NCI-H2171 treated with DMSO at 0.1 percent for 48 hours (cell line): ENCODE data around the gene NUP62CL.

ENCODE experiments used
- DNase-seq: peaks from one replicate; lab custom pipeline; 2025; lab: John Stamatoyannopoulos, UW

NUP62CL gene

DNA sequence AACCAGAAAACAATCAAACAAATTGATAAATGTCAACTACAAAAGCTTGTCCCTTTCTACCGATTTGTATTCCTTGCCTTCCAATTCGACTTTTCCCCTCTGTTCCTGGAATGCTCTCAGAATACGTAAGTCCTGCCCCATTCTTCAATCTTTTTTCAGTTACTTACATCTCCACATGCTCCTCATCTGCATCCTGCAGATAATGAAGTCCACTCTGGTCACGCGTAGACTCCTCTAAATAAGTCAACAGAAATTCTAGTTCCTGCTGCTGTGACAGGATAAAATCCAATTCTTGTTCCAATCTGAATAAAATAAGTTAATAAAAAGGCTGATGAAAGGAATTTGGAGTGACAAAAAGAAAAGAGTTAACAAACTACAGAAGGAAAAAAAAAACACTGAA lies 53.2 kb downstream of the NUP62CL start:
- DNase-seq = no peak

DNA sequence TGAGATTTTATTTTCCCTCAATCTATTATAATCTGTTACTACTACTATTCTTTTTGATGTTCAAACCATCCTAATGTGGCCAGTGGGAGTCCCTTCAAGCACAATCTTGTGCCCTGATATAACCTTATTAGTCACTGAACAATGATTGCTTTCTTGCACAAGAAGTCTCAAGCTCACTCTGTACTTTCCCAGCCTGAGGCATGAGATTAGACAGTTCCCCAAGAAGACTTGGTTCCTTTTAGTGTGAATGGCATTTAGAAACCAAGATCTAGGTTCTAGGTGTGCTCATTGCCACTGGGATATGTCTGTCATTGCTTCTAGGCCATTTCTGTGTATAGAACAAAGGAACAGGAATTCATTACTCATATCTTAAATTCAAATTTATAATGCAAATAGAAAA lies 59.6 kb downstream of the NUP62CL start:
- DNase-seq = no peak

DNA sequence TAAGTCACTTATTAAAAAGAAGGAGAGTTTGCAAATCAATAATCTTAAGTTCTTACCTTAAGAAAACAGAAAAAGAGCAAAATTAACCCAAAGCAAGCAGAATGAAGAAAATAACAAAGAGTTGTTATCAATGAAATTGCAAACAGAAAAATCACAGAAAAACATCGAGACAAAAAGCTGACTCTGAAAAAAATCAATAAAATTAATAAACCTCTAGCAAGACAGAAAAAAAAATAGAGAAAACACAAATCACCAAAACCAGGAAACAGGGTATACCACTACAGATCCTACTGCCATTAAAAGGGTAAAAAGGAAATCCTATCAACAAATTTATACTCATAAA lies 70.3 kb downstream of the NUP62CL start:
- no peak for DNase-seq

DNA sequence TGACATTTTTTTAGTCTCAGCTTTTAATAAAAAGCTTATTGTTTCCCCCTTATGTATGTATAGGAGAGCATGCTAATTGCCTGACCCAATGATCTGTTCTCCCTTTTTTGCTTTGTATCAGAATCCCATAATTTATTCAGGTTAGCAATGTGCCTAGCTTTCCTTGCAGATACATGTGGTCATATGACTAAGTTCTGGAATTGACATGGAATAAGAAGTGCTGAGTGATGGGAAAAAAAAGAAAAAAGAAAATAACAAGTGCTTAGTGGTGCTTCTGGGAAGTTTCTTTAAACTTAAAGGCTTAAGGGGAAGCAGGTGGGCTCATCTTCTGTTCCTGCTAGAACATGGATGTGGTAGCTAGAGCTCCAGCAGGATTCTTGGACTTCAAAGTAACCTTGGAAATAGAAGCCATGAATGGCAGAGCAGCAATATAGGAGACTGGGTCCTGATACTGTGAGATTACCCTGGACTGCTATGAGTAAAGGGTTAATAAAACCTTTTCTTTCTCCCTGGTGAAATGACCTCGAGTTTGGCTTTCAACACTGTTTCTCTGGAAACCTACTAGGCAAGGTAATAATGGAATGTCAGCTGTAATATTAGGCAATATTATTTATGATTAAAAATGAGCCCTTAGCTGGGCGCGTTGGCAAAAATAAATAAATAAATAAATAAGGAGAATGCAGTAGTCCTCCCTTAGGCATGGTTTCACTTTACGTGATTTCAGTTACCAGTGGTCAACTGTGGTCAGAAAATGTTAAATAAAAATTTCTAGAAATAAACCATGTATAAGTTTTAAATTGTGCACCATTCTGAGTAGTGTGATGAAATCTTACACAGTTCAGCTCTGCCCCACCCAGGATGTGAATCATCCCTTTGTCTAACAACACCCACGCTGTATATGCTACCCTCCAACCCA lies 70.9 kb downstream of the NUP62CL start:
- DNase-seq = no peak

DNA sequence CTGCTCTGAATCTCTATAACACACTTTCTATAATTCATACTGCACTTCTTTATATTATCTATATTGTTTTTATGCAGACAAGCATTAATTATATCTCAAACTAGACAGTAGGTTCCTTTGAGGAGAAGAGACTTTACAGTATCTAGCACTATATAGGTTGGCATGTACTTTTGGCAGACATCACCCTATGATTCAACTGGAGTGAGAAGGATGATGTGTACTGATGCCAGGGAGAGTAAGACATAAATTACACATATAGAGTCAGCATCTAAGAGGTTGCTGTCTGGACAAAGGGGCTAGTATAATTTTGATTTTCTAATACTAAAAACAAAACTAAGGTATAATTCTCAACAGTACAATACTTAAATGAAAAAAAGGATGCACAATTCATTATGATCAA lies 82.5 kb downstream of the NUP62CL start:
- no peak for DNase-seq

DNA sequence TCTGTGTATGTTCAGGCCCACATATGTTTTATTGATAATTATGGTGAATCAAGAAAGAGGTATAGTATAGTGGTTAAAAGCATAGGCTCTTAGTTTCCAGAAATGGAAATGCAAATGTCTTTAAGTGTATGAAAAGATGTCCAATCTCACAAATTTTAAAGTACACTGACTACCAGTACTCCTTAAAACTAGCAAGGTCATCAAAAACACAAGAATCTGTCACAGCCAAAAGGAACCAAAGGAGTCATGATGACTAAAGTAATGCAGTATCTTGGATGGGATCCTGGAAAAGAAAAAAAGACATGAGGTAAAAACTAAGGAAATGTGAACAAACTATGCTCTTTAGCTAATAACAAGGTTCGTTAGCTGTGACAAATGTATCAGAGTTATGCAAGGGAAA lies 87.0 kb downstream of the NUP62CL start:
- DNase-seq = no peak

DNA sequence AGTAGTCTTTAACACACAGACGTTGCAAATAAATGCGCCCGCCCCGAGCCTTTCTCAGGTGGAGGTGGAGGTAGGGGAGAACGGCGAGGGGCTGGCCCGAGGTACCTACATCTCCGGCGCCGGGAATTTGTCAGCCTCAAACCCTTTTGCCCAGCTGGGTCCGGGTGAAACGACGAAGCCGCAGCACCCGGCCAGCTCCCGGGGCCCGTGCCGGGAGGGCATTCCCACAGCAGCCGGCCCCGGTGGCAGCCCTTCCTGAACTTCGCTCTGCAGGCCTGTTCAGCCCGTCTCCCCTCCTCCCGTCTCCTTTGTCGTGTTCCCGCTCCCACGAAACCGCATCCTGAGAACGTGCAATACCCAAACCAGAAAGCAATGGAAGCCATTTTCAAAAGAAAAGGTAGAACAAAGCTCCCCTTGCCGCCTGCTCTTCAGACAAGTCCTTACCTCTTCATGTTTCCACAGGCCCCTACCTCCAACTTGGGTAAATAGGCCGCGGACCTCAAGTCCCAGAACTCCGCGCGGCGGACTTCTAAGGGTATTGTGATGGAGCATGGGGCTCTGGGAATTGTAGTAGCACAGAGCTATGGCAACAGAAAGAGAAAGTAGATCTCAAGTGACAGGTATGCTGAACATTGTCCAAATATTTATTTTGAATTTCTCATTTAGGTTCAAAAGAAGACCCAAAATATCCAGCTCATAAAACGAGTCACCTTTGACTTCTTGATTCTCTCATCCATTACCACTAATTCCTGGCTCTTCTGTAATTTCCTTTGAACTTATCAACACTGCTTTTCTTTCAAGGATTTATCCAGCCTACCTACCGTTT lies 87.7 kb downstream of the NUP62CL start, which contains the start of gene RBM41:
RBM41 (minus strand) TSS at position 501 of the 826 bp plus-strand sequence; CDS start at position 452, 49 bp downstream.
- peak; percentile 74 for DNase-seq

DNA sequence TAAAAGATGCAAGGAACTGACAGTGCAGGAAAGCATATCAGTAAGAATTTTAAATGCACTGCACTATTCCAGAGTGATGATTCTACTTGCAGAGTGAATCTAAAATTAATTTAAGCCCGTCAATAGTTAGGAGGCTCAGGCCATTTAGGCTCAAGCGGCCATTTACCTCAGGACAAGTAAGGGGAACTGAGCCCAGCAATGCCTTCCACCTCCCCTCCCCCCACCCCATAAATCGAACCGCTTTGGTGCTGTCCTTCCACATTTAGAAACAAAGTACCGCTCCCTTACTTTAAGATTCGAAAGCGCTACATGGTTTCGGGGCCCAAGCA lies 88.3 kb downstream of the NUP62CL start:
- no peak for DNase-seq

DNA sequence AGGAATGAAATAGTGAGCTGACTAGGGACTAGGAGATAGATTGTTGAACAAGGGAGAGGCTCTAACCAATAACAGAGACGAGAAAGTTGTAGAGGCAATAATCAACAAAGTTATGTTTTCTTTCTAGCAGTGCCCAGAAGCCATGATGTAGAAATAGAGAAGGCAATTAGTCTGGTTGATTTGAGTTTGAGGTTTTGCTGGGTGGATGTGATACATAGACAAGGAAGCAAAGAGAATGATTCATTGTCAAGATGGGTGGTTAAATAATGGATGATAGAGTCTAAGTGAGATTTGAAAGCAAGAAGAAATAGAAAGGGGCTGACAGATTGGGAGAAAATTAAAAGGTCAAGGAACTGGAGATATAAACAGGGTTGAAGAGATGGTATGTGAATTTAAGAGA lies 98.8 kb downstream of the NUP62CL start:
- DNase-seq = no peak

DNA sequence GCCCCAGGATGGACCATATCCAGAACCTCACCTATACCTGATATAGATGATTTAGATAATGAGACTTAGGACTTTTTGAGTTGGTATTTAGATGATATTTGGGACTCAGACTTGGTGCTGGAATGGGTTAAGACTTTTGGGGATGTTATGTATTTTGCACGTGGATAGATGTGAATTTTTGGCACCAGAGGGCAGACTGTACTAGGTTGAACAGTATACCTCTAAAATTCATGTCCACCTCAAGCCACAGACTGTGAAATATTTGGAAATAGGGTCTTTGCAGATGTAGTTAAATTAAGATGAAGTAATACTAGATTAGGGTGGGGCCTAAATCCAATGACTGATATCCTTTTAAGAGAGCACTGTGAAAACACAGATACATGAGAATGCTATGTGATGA lies 103.3 kb downstream of the NUP62CL start:
- no peak for DNase-seq

DNA sequence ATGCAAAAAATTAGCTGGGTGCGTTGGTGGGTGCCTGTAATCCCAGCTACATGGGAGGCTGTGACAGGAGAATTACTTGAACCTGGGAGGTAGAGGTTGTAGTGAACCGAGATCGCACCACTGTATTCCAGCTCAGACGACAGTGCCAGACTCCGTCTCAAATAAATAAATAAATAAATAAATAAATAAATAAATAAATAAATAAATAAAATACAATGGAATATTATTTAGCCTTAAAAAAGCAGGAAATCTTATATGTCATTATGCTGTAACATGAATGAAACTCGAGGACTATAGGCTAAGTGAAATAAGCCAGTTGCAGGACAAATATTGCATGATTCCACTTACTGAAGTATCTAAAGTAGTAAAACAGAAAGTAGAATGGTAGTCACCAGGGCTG lies 130.1 kb downstream of the NUP62CL start:
- no peak for DNase-seq
